GM04503 (cell line): Measurements from ENCODE around the gene INTS6L.
"Not testable (repeated sequence)": the region's sequence is repeated elsewhere in the genome, so short reads cannot be mapped to it uniquely, and the experiment has no call there.

ENCODE experiments used
- DNase-seq: peaks from one replicate; pipeline ENCODE4 v3.0.0-alpha.2; 2012; ENCODE audit warnings: low read depth

INTS6L gene

GRCh38 chrX:135528254-135528653 is 7.8 kb downstream of the INTS6L start:
- no peak for DNase-seq

GRCh38 chrX:135528756-135529155 is 8.3 kb downstream of the INTS6L start:
- DNase-seq, result no peak

GRCh38 chrX:135530097-135530496 is 9.6 kb downstream of the INTS6L start:
- no peak for DNase-seq

- DNase-seq, result no peak
These were observed 11.4 kb downstream of the INTS6L start for GRCh38 chrX:135531813-135532212.

GRCh38 chrX:135535077-135535940 is 14.8 kb downstream of the INTS6L start:
- DNase-seq, result no peak

- no peak for DNase-seq
These were observed 16.4 kb downstream of the INTS6L start for GRCh38 chrX:135536877-135537276.

- DNase-seq, result no peak
These were observed 20.9 kb downstream of the INTS6L start for GRCh38 chrX:135541351-135541750.

GRCh38 chrX:135543172-135543571 is 22.7 kb downstream of the INTS6L start:
- DNase-seq, result no peak

- no peak for DNase-seq
These were observed 23.5 kb downstream of the INTS6L start for GRCh38 chrX:135543924-135544323.

- DNase-seq, result no peak
These were observed 24.0 kb downstream of the INTS6L start for GRCh38 chrX:135544338-135544948.

GRCh38 chrX:135547767-135548166 is 27.3 kb downstream of the INTS6L start:
- no peak for DNase-seq

GRCh38 chrX:135549519-135549918 is 29.1 kb downstream of the INTS6L start:
- no peak for DNase-seq

GRCh38 chrX:135556055-135556454 is 35.6 kb downstream of the INTS6L start:
- no peak for DNase-seq

- DNase-seq, result no peak
These were observed 36.9 kb downstream of the INTS6L start for GRCh38 chrX:135557344-135557743.

- DNase-seq, result no peak
These were observed 52.0 kb downstream of the INTS6L start for GRCh38 chrX:135572436-135572835.

GRCh38 chrX:135581496-135581895 is 61.0 kb downstream of the INTS6L start:
- DNase-seq, result no peak

- DNase-seq, result no peak
These were observed 64.7 kb downstream of the INTS6L start for GRCh38 chrX:135585153-135585552.

- DNase-seq, result no peak
These were observed 71.4 kb downstream of the INTS6L start for GRCh38 chrX:135591871-135592270.

GRCh38 chrX:135594049-135594448 is 73.6 kb downstream of the INTS6L start:
- not testable (repeated sequence) for DNase-seq

- not testable (repeated sequence) for DNase-seq
These were observed 74.0 kb downstream of the INTS6L start for GRCh38 chrX:135594453-135594852.

- DNase-seq, result no peak
These were observed 75.1 kb downstream of the INTS6L start for GRCh38 chrX:135595543-135595942.

GRCh38 chrX:135596495-135596894 is 76.0 kb downstream of the INTS6L start:
- no peak for DNase-seq

GRCh38 chrX:135605906-135606305 is 85.4 kb downstream of the INTS6L start:
- no peak for DNase-seq
